K562 (cell line): ENCODE results near the gene PPFIA3. TPM values are rescaled to one million over a fixed set of nuclear protein-coding genes. Genes with fewer than 3 reads are reported as not detected.

Source experiments
- EZH2 ChIP-seq: IDR thresholded peaks from 2 replicates; pipeline ENCODE4 v1.6.1; 2012; ENCODE audit warnings: low read depth, mild to moderate bottlenecking, inconsistent platforms, low read length, borderline replicate concordance
- GATAD2A ChIP-seq: fragments of 450-650 bp; IDR thresholded peaks from 2 replicates; pipeline ENCODE4 v1.6.1; 2017
- HMG20A ChIP-seq: fragments of 450-650 bp; formaldehyde crosslinking; conservative IDR thresholded peaks from 2 replicates; pipeline ENCODE4 v1.4.0; 2020; ENCODE audit warnings: mild to moderate bottlenecking, mixed read lengths
- NCOA2 ChIP-seq, 2 experiments: fragments of 450-650 bp; IDR thresholded peaks; 2 replicates each; pipeline ENCODE4 v1.6.1; 2018; ENCODE audit warnings: mild to moderate bottlenecking in 2 of 2, moderate library complexity in 1 of 2; ENCODE audit not compliant: partially characterized antibody in 2 of 2
- SMARCE1 ChIP-seq: fragments of 450-650 bp; IDR thresholded peaks from 2 replicates; pipeline ENCODE4 v1.7.1; 2016; ENCODE audit warnings: mild to moderate bottlenecking
- SOX6 ChIP-seq: fragments of 450-650 bp; IDR thresholded peaks from 2 replicates; pipeline ENCODE4 v1.6.1; 2014; ENCODE audit warnings: mild to moderate bottlenecking
- ZEB2 ChIP-seq: fragments of 450-650 bp; IDR thresholded peaks from 2 replicates; pipeline ENCODE4 v1.6.1; 2016
- polyA plus RNA-seq, 8 experiments: library from polyadenylated mRNA; depleted of rRNA in 4 of 8; stranded (reverse) in 5 of 8; unstranded in 3 of 8; fragments of >200 nt; fragmentation: Nextera tagmentation in 2 of 8; fragmentation: Illumina TruSeq in 1 of 8; extraction: Ambion mirVana in 2 of 8; extraction: Trizol in 1 of 8; gene quantifications; 2 replicates each; pipeline versions ENCODE4 v1.2.1 to v1.2.3, GENCODE V29; 2011 to 2014; ENCODE audit warnings: inconsistent platforms in 1 of 8, missing spikeins in 1 of 8
- total RNA-seq, 7 experiments: library from RNA; depleted of rRNA in 6 of 7; stranded (reverse); fragments of >200 nt in 6 of 7; fragmentation: Illumina TruSeq in 2 of 7; extraction: Trizol in 2 of 7; gene quantifications; 2 replicates each; pipeline versions ENCODE4 v1.2.1 to v1.2.3, GENCODE V29; 2011 to 2021; ENCODE audit warnings: low replicate concordance in 1 of 7
- TF ChIP-seq, protein P1 (sequence below): fragments of 250-450 bp; sonication (Bioruptor Pico); IDR thresholded peaks from 2 replicates; pipeline ENCODE4 v1.4.0; 2020; ENCODE audit warnings: mild to moderate bottlenecking, moderate library complexity
- TF ChIP-seq, protein P2 (sequence below): fragments of 450-650 bp; IDR thresholded peaks from 2 replicates; pipeline ENCODE4 v1.6.1; 2018; ENCODE audit not compliant: partially characterized antibody
- TF ChIP-seq, protein P3 (sequence below), 2 experiments: IDR thresholded peaks; 2 replicates each; pipeline ENCODE4 v1.6.1; 2012; ENCODE audit warnings: improper control_type of control experiment in 2 of 2, low read depth in 2 of 2, low read length in 2 of 2, borderline replicate concordance in 1 of 2
- TF ChIP-seq, protein P4 (sequence below): fragments of 450-650 bp; IDR thresholded peaks from 2 replicates; pipeline ENCODE4 v1.6.1; 2017; ENCODE audit warnings: antibody characterized with exemption, mild to moderate bottlenecking
- TF ChIP-seq, protein P5 (sequence below): sonication (generic); formaldehyde crosslinking; IDR thresholded peaks from 2 replicates; pipeline ENCODE4 v1.8.1; 2023; ENCODE audit warnings: mild to moderate bottlenecking, missing genetic modification reagents

Gene PPFIA3
- total and polyA plus RNA-seq, 9 of the 15 experiments (the other 6 are each of a cell fraction or from before 2014, with no cell fraction given) = 0.10 to 53.0 (median 17.6) TPM

DNA sequence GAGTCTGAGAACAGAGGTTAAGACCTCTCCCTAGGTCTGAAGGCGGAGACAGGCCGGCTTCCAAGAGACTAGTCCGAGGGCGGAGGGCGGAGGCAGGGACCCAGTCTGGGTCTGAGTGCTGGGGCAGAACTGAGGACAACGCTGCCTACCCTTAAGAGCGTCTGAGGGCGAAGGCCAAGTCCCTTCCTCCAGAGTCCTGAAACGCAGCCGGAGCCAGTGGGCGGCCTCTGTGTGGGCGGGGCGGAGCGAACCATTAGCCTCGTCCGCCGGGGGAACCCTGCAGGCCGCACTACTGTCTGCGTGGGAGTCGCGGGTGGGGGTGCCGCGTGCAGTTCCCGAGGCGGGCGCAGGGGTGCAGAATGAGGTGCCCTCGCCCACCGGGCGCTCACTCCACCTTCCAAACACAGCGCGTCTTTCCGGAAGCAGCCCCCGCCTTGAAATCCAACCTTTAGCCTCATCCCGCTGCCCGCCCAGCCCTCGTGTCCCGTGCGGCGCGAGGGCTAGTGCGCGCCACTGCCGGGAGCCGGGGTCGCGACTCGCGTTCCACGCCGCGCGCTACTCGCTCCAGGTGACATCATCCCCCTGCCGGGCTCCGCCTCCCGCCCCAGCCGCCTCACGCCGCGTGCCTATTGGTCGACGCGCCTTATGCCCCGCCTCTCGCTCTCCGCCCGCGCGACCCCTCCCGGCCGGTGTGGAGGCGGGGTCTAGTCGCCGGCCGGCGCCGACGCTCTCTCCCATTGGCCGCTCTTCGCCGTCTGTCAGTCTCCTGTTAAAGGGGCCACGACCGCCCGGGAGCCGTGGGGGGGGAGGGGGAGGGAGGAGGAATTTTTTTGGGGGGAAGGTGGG, 556 bp upstream of the PPFIA3 start, which contains the start of gene C19orf73 (continued):
- TF ChIP-seq, protein P1, sequence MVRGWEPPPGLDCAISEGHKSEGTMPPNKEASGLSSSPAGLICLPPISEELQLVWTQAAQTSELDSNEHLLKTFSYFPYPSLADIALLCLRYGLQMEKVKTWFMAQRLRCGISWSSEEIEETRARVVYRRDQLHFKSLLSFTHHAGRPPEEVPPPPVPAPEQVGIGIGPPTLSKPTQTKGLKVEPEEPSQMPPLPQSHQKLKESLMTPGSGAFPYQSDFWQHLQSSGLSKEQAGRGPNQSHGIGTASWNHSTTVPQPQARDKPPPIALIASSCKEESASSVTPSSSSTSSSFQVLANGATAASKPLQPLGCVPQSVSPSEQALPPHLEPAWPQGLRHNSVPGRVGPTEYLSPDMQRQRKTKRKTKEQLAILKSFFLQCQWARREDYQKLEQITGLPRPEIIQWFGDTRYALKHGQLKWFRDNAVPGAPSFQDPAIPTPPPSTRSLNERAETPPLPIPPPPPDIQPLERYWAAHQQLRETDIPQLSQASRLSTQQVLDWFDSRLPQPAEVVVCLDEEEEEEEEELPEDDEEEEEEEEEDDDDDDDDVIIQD = no peak
- TF ChIP-seq GATAD2A (peak; percentile 85; the same call in 1 of the 2 replicates), HMG20A (no peak), EZH2 (no peak), SMARCE1 (peak; percentile 55; the same call in 1 of the 2 replicates), NCOA2 (IDR thresholded peaks at IDR 0.05; ENCODE audit: partially characterized antibody in 2 of 2) (no peak), ZEB2 (no peak), SOX6 (no peak)
- TF ChIP-seq, protein P2, sequence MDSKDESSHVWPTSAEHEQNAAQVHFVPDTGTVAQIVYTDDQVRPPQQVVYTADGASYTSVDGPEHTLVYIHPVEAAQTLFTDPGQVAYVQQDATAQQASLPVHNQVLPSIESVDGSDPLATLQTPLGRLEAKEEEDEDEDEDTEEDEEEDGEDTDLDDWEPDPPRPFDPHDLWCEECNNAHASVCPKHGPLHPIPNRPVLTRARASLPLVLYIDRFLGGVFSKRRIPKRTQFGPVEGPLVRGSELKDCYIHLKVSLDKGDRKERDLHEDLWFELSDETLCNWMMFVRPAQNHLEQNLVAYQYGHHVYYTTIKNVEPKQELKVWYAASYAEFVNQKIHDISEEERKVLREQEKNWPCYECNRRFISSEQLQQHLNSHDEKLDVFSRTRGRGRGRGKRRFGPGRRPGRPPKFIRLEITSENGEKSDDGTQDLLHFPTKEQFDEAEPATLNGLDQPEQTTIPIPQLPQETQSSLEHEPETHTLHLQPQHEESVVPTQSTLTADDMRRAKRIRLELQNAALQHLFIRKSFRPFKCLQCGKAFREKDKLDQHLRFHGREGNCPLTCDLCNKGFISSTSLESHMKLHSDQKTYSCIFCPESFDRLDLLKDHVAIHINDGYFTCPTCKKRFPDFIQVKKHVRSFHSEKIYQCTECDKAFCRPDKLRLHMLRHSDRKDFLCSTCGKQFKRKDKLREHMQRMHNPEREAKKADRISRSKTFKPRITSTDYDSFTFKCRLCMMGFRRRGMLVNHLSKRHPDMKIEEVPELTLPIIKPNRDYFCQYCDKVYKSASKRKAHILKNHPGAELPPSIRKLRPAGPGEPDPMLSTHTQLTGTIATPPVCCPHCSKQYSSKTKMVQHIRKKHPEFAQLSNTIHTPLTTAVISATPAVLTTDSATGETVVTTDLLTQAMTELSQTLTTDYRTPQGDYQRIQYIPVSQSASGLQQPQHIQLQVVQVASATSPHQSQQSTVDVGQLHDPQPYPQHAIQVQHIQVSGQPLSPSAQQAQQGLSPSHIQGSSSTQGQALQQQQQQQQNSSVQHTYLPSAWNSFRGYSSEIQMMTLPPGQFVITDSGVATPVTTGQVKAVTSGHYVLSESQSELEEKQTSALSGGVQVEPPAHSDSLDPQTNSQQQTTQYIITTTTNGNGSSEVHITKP = peak; percentile 99
- TF ChIP-seq, protein P3, sequence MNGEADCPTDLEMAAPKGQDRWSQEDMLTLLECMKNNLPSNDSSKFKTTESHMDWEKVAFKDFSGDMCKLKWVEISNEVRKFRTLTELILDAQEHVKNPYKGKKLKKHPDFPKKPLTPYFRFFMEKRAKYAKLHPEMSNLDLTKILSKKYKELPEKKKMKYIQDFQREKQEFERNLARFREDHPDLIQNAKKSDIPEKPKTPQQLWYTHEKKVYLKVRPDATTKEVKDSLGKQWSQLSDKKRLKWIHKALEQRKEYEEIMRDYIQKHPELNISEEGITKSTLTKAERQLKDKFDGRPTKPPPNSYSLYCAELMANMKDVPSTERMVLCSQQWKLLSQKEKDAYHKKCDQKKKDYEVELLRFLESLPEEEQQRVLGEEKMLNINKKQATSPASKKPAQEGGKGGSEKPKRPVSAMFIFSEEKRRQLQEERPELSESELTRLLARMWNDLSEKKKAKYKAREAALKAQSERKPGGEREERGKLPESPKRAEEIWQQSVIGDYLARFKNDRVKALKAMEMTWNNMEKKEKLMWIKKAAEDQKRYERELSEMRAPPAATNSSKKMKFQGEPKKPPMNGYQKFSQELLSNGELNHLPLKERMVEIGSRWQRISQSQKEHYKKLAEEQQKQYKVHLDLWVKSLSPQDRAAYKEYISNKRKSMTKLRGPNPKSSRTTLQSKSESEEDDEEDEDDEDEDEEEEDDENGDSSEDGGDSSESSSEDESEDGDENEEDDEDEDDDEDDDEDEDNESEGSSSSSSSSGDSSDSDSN (IDR thresholded peaks at IDR 0.05; ENCODE audit: borderline replicate concordance in 1 of 2, low read depth in 2 of 2, low read length in 2 of 2) = peak in 1 of 2 experiments; percentile 66; a peak in 1 of 4 replicates
- TF ChIP-seq, protein P4, sequence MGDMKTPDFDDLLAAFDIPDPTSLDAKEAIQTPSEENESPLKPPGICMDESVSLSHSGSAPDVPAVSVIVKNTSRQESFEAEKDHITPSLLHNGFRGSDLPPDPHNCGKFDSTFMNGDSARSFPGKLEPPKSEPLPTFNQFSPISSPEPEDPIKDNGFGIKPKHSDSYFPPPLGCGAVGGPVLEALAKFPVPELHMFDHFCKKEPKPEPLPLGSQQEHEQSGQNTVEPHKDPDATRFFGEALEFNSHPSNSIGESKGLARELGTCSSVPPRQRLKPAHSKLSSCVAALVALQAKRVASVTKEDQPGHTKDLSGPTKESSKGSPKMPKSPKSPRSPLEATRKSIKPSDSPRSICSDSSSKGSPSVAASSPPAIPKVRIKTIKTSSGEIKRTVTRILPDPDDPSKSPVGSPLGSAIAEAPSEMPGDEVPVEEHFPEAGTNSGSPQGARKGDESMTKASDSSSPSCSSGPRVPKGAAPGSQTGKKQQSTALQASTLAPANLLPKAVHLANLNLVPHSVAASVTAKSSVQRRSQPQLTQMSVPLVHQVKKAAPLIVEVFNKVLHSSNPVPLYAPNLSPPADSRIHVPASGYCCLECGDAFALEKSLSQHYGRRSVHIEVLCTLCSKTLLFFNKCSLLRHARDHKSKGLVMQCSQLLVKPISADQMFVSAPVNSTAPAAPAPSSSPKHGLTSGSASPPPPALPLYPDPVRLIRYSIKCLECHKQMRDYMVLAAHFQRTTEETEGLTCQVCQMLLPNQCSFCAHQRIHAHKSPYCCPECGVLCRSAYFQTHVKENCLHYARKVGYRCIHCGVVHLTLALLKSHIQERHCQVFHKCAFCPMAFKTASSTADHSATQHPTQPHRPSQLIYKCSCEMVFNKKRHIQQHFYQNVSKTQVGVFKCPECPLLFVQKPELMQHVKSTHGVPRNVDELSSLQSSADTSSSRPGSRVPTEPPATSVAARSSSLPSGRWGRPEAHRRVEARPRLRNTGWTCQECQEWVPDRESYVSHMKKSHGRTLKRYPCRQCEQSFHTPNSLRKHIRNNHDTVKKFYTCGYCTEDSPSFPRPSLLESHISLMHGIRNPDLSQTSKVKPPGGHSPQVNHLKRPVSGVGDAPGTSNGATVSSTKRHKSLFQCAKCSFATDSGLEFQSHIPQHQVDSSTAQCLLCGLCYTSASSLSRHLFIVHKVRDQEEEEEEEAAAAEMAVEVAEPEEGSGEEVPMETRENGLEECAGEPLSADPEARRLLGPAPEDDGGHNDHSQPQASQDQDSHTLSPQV = peak; percentile 20; the same call in 1 of the 2 replicates
- TF ChIP-seq, protein P5, sequence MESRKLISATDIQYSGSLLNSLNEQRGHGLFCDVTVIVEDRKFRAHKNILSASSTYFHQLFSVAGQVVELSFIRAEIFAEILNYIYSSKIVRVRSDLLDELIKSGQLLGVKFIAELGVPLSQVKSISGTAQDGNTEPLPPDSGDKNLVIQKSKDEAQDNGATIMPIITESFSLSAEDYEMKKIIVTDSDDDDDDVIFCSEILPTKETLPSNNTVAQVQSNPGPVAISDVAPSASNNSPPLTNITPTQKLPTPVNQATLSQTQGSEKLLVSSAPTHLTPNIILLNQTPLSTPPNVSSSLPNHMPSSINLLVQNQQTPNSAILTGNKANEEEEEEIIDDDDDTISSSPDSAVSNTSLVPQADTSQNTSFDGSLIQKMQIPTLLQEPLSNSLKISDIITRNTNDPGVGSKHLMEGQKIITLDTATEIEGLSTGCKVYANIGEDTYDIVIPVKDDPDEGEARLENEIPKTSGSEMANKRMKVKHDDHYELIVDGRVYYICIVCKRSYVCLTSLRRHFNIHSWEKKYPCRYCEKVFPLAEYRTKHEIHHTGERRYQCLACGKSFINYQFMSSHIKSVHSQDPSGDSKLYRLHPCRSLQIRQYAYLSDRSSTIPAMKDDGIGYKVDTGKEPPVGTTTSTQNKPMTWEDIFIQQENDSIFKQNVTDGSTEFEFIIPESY (CRISPR knock-in tag) = peak; percentile 73; the same call in 1 of the 2 replicates
